Stimulated activated CD4-positive, alpha-beta T cell treated with anti-CD3 and anti-CD28 coated beads, Interleukin-1b, Interleukin-23, amount 100 ng/mL, for 24 hours (primary cell): ENCODE results near the gene DDX53.

Experiments used
- DNase-seq, 4 experiments: peaks; one replicate each; pipeline ENCODE4 v3.0.0-alpha.2; 2020; ENCODE audit warnings: low read depth in 4 of 4, low spot score in 1 of 4

Gene DDX53

DNA sequence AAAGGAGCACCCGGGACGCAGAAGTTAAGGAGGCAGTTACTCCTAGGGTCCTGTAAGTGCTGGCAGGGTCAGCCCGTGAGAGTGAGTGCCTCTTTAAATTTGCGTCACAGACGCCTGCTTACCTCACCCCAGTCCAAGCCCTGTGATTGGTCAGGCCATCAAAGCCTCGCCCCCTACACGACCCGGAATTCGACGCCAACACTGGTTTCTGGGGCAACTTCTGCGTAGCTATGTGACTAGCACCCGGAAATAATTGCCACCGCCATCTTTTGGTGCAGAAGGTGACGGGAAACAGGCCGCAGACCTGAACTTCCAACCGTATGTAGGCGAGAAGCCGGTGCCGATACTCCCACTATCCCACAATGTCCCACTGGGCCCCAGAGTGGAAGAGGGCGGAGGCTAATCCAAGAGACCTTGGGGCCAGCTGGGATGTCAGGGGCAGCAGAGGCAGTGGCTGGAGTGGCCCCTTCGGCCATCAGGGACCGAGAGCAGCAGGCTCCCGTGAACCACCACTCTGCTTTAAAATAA is at the start of gene DDX53:
Gene DDX53, plus strand, starts transcription at position 265 of the 528 bp plus-strand sequence. Its CDS starts 98 bp downstream, at position 363.
- DNase-seq = no peak

- DNase-seq = no peak
Observed at GRCh38 chrX:22950269-22951266, 49.2 kb upstream of the DDX53 start.

GRCh38 chrX:22952010-22952409 is 47.8 kb upstream of the DDX53 start:
- DNase-seq = no peak

DNA sequence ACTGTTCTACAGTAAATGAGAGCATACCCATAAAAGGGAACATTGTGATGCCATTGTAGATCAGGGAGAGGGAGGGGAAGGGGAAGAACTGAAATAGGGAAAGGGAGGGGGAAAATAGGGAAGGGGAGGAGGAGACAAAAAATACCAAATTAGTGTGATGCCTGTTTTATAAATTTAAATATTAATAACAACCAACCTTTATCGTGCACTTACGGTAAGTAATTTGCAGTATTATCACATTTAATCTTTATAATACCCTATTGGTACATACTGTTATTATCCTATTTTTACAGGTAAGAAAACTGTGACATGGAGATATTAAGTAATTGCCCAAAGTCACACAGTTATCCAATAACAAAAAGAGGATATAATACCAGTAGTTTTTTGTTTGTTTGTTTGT is 41.5 kb upstream of the DDX53 start:
- no peak for DNase-seq

DNA sequence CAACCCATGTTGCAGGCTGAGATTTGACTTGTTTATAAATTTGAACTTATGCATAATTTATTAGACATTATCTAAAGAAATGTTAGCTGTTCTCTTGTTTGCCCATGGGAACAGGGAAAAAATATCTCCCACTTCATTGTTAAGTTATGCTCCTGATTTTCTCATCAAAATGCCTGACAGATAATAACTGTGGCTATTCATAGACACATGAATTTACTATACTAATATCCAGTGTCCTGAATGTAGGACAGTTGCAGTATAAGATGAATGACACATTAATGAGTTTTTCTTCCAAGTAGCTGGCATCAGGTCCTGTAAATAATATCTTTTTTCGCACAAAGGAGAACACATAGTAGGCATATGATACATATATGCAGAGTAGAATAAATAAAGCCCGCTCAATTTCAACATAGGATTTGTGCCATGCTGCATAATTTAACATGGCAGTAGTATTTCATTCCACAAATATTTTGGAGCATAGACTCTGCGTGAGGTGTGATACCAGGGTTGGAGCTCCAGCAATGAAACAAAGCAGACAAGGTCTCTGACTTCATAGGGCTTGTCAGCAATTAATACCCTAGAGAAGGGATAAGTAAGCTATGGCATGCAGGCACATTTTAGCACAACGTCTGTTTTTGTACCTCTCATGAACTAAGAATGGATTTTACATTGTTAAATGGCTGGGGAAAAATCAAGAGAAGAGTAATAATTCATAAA is 40.4 kb upstream of the DDX53 start:
- no peak for DNase-seq

GRCh38 chrX:22963196-22963595 is 36.6 kb upstream of the DDX53 start:
- no peak for DNase-seq

DNA sequence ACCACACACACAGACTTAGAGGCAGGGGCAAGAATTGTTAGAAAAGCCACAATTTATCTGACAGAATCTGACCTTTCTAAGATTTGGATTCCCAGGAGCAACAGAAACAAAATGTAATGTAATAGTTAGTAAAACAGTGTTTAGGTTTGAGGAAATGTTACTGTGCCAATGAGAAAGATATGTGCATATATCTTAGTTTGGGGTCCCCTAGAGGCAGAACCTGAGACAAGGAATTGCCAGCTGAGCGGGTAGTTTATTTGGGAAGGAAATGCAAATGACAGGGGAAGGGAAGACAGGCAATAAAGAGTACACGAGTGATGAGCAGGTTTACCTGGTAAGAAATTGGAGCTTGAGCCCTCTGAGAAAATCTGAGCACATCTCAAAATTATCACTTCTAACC is 31.3 kb upstream of the DDX53 start:
- DNase-seq = no peak

GRCh38 chrX:22969411-22969810 is 30.3 kb upstream of the DDX53 start:
- no peak for DNase-seq

DNA sequence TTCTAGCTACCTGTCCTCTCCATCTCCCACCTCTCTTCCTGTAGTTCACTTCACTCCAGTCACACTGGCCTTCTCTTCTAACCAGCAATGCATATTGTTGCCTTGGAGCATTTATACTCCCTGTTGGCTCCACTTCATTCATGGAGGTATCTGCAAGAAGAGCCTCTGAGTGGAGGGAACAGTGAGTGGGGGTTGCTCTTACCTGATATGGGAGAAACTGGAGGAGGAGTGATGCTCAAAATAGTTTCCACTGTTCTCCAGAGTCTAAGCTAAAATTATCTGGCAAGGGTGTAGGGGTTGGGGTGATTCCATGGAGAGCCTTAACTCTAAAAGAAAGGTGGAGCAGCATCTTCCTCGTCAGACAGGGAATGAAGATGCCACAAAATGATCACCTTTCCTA is 28.9 kb upstream of the DDX53 start:
- DNase-seq = no peak

GRCh38 chrX:22974616-22975015 is 25.1 kb upstream of the DDX53 start:
- DNase-seq = no peak

GRCh38 chrX:22975786-22976185 is 24.0 kb upstream of the DDX53 start:
- DNase-seq = no peak

GRCh38 chrX:22985958-22986357 is 13.8 kb upstream of the DDX53 start:
- DNase-seq = no peak

GRCh38 chrX:22987452-22987851 is 12.3 kb upstream of the DDX53 start:
- no peak for DNase-seq

GRCh38 chrX:23003116-23003515 is 3.4 kb downstream of the DDX53 start:
- DNase-seq = no peak

- DNase-seq = no peak
Observed at GRCh38 chrX:23008431-23009099, 8.8 kb downstream of the DDX53 start.

- no peak for DNase-seq
Observed at GRCh38 chrX:23012162-23012561, 12.4 kb downstream of the DDX53 start.

- DNase-seq = no peak
Observed at GRCh38 chrX:23012636-23013035, 12.9 kb downstream of the DDX53 start.

DNA sequence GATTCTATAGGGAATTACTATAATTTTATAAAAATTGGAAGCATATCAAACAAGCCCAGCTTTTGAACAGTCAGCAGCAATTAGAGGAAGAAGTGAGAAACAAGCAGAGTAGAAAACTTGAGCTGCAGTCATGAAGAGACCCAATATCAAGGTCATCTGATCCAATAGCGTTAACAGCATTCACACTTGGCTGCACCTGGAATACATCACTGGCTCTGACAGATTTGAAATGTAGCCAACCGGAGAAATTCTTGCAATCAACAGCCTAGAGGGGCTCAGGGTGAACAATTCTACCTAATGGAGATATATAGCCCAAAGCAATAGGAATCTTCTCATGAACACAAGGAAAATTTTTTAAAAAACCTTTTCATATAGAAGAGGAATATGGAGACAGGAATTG is 13.6 kb downstream of the DDX53 start:
- DNase-seq = no peak

DNA sequence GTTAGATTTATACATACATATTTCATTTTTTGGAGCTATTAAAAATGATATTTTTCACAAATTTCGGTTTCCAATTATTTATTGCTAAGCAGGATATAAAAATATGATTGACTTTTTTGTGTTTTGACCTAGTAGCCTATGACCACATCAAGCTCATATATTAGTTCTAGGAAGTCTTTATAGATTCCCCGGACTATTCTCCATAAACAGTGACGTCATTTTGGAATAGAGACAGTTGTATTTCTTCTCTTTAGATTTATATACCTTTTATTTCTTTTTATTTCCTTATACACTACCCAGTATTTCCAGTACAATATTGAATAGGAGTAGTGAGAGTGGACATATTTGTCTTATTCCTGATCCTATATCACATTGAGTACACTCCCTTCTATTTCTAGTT is 31.8 kb downstream of the DDX53 start:
- DNase-seq = no peak

DNA sequence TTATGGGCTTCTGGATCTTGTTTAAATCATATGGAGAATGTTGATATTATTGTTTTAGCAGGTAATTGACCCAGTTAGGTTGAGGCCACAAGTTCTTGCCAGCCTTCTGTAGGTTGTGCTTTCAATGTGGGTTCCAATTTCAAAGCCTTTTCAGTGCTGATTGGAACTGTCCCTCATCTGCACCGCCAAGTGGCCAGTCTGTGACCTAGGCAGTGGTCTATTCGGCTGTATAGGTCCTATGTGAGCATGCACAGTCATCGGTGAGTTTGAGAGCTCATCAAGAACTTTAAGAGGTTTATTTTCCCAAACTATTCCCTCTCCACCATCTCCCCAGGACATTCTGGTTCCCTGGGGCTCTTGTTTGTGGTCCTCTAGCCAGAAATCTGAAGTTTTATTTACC is 35.7 kb downstream of the DDX53 start:
- DNase-seq = no peak

GRCh38 chrX:23046443-23046842 is 46.7 kb downstream of the DDX53 start:
- DNase-seq = no peak
